ENCODE data around the gene PHF21B.

PHF21B gene

DNA sequence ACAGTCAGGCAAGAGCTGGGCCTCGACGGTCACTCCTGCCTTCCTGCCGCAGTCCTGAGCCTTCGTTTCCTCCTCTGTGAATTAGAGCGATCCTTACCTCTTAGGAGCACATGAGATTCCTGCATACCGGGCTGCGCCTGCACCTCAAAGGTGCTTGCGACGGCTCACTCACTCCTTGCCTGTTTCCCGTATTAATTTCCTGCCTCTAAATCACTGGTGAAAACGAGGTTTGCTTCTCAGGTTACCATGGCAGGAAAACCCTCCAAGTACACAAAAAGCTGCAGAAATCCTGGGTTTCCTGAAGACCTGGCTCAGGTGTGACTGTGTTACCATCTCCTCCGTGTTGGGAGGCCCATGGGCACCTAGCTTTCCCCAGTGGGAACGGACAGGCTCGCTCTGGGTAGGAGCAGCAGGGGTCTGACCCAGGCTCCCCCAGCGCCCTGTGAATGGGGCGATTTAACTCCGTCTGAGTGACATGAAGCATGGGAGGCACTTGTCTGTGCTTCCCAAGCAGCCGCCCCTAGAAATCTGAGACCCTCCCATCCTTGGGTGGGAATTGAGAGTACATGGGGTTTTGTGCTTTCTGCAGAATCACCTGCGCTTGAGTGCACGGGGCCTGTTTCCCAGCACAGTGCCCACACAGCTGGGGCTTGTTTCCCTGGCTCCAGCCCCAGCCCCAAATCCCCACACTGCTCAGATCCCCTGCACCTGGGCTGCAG, 64.8 kb downstream of the PHF21B start:
- no peak overlapping the region for H3K27ac Mint-ChIP-seq (ENCODE audit: low read depth)
- H3K36me3 Mint-ChIP-seq (ENCODE audit: insufficient read depth): no peaks in the 10 kb centered on the region
- DNase-seq (ENCODE audit: low spot score in 2 of 2) (no peak), ATAC-seq (replicated peaks; ENCODE audit: extremely low read depth, poor library complexity, severe bottlenecking) (no peak)
- no peak overlapping the region for H3K4me3 Mint-ChIP-seq
- no peaks in the 10 kb centered on the region for H3K4me1 Mint-ChIP-seq
- peaks cover 19% of the 10 kb centered on the region for H3K27me3 Mint-ChIP-seq
- no peaks in the 10 kb centered on the region for H3K9me3 Mint-ChIP-seq

DNA sequence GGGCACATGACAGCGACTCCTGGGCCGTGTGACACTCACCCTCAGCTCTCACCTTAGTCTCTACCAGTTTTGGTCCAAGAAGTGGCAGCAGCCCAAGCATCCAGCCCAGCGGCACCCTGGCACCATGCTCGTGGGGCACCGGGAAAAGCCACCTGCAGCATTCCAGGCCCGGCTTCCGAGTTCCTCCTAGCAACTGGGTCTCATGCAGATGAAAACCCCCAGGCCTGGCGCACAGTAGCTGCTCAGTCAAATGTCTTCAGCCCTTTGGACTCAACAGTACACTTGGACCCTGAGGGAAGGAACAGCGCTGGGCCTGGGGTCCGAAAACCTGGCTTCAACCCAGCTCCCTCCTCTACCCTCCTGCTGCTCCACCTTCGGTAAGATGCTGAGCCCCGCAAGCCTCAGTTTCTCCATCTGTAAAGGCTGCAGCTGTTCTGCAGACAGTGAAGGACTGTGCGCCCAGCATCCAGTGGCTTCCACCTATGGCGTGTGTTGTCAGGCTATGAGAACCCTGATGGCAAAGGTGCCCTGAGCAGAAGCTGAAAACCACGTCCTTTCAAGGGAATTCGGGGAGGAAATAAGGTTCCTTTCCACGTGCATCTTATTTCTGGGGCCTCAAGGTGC, 66.0 kb downstream of the PHF21B start:
- Mint-ChIP-seq H3K27me3 (peaks cover 26% of the 10 kb centered on the region), H3K36me3 (ENCODE audit: insufficient read depth) (peaks cover 2% of the 10 kb centered on the region), H3K27ac (ENCODE audit: low read depth) (no peak overlapping the region), H3K4me3 (no peak overlapping the region), H3K4me1 (no peaks in the 10 kb centered on the region), H3K9me3 (no peaks in the 10 kb centered on the region)
- ATAC-seq (replicated peaks; ENCODE audit: extremely low read depth, poor library complexity, severe bottlenecking): no peak
- no peak for DNase-seq (ENCODE audit: low spot score in 2 of 2)

DNA sequence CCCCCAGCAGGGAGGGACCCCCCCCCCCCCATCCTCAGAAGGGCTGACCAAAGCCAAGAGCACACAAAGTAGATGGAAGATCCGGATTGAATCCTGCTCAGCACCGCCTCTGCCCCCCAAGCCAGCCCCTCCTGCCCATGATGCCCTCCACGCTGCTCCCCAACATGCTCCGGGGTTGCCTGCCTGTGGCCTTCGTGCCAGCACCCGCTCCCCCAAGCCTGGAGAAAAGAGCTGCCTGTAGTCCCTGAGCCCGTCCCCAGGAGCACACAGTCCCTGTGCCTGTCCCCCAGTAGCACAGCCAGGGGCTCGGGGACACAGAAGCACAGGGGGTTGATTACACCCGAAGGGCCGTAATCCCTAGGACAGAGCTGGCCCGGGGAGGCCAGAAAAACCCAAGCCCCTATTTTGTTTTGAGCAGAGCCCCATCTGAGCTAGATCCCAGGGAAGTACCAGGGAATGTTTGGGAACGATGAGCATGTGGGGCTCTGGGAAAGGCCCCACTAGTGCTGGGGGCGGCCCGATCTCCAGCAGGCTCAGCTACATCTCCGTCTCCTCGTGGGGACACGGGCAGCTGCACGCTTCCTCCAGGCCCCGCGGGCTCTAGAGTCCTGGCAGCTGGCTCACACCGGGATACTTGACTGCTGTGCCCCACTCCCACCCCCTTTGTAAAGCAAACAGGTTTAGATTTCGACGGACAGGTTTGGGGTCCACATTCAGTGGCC, 66.7 kb downstream of the PHF21B start:
- Mint-ChIP-seq H3K36me3 (ENCODE audit: insufficient read depth) (peaks cover 2% of the 10 kb centered on the region), H3K4me1 (no peaks in the 10 kb centered on the region), H3K27me3 (peaks cover 33% of the 10 kb centered on the region), H3K4me3 (no peak overlapping the region), H3K9me3 (no peaks in the 10 kb centered on the region), H3K27ac (ENCODE audit: low read depth) (no peak overlapping the region)
- ATAC-seq (replicated peaks; ENCODE audit: extremely low read depth, poor library complexity, severe bottlenecking) (no peak), DNase-seq (ENCODE audit: low spot score in 2 of 2) (no peak)

DNA sequence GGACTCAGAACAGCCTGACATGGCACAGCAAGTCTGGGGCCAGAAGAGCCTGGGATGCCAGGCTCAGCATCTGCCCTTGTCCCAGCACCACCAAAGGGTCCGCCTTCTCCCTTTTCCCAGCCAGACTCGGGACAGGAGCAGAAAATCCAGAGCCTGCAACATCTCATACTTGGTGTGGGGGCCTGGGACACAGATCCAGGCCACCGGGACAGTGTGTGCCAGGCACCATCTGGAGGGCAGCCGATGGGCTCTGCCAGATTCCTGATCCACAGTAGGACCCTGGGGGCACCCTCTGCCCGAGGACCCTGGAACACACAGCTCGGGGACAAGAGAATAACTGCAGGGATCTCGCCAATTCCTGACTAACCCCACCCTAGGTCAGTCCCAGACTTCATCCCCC, 67.7 kb downstream of the PHF21B start:
- H3K4me3 Mint-ChIP-seq: no peak overlapping the region
- H3K27ac Mint-ChIP-seq (ENCODE audit: low read depth): no peak overlapping the region
- no peak for ATAC-seq (replicated peaks; ENCODE audit: extremely low read depth, poor library complexity, severe bottlenecking)
- no peaks in the 10 kb centered on the region for H3K4me1 Mint-ChIP-seq
- H3K9me3 Mint-ChIP-seq: no peaks in the 10 kb centered on the region
- peaks cover 33% of the 10 kb centered on the region for H3K27me3 Mint-ChIP-seq
- no peak for DNase-seq (ENCODE audit: low spot score in 2 of 2)
- peaks cover 2% of the 10 kb centered on the region for H3K36me3 Mint-ChIP-seq (ENCODE audit: insufficient read depth)

DNA sequence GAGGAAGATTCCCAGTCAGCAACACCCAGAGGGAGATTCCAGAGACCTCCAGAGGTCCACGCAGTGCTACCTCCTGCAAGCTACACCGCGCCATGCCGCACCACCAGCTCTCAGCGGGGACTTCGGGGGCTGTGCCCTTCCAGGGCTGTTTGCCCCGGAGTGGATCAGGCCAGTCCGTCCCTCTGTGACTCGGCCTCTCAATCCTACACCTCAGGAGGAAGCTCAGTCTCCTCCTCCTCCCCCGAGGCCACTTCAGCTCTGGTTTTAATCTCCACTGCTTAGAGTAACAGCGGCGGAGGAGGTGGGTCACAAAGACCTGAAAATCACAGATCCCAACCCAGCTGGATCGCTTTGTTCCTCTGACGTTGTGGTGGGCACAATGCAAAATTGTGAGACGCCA, 68.6 kb downstream of the PHF21B start:
- ATAC-seq (replicated peaks; ENCODE audit: extremely low read depth, poor library complexity, severe bottlenecking): no peak
- Mint-ChIP-seq H3K27ac (ENCODE audit: low read depth) (no peak overlapping the region), H3K9me3 (no peaks in the 10 kb centered on the region), H3K4me1 (no peaks in the 10 kb centered on the region), H3K27me3 (peaks cover 33% of the 10 kb centered on the region), H3K36me3 (ENCODE audit: insufficient read depth) (peaks cover 2% of the 10 kb centered on the region), H3K4me3 (no peak overlapping the region)
- no peak for DNase-seq (ENCODE audit: low spot score in 2 of 2)

DNA sequence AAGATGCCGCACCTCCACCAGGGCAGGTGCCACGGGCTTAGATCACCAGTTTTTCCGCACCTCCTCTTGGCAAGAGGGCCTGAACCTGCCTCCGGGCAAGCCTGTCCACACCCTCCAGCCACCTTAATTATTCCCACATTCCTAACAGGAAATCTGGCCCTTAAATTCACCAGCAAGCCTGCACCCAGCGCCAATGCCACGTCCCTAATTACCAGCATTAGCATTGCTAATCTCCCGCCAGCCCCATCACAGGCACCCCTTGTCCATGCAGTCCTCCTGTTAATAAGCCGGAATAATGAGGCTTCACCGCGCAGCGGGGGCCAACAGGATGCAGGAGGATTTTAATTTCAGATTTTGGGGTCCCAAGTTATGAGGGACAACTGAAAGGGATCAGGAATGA, 69.7 kb downstream of the PHF21B start:
- Mint-ChIP-seq H3K4me1 (no peaks in the 10 kb centered on the region), H3K27me3 (peaks cover 33% of the 10 kb centered on the region), H3K9me3 (no peaks in the 10 kb centered on the region), H3K27ac (ENCODE audit: low read depth) (peak overlapping the region; percentile 34), H3K36me3 (ENCODE audit: insufficient read depth) (peaks cover 2% of the 10 kb centered on the region), H3K4me3 (no peak overlapping the region)
- DNase-seq (ENCODE audit: low spot score in 2 of 2) (no peak), ATAC-seq (replicated peaks; ENCODE audit: extremely low read depth, poor library complexity, severe bottlenecking) (no peak)

DNA sequence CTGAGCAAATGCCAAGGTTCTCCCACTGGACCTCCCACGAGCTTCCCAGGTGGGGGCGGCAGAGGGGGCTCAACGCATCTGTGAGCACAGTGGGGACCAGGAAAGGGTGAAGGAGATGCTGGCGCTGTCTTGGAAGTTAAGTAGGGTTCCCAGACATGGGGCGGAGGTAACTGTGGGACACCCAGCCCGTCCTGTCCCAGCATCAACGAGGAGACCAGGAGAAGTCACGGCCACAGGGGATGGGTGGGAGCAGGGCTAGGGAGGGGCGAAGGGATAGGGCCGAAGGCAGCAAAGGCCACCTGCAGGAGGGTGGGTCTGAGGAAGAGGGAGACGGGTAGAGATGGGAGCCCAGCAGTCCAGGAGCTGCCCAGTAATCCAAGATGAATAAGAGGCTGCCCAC, 70.4 kb downstream of the PHF21B start:
- no peak for ATAC-seq (replicated peaks; ENCODE audit: extremely low read depth, poor library complexity, severe bottlenecking)
- peaks cover 33% of the 10 kb centered on the region for H3K27me3 Mint-ChIP-seq
- H3K27ac Mint-ChIP-seq (ENCODE audit: low read depth): peak overlapping the region; percentile 34
- no peaks in the 10 kb centered on the region for H3K9me3 Mint-ChIP-seq
- H3K4me1 Mint-ChIP-seq: no peaks in the 10 kb centered on the region
- no peak overlapping the region for H3K4me3 Mint-ChIP-seq
- no peak for DNase-seq (ENCODE audit: low spot score in 2 of 2)
- H3K36me3 Mint-ChIP-seq (ENCODE audit: insufficient read depth): peaks cover 2% of the 10 kb centered on the region

DNA sequence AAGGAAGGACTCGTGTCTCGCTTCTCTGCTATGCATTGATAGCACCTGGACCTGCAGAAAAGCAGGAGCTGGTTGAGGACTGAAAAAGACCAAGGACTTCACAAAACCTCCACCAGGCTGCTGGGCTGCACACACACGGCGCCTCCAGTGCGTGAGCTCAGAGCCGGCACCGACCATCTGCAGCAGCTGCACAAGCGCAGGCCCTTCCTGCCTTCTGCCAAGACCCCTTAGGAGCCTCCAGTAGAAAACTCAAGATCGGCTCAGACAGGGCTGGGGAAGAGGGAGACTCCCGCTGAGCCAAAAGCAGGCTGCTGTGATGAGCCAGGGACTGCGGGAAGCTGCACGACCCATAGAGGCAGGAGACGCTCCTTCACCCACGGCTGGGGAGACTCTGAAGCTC, 70.9 kb downstream of the PHF21B start:
- Mint-ChIP-seq H3K27ac (ENCODE audit: low read depth) (no peak overlapping the region), H3K27me3 (peaks cover 29% of the 10 kb centered on the region), H3K9me3 (no peaks in the 10 kb centered on the region), H3K4me1 (no peaks in the 10 kb centered on the region), H3K36me3 (ENCODE audit: insufficient read depth) (peaks cover 2% of the 10 kb centered on the region), H3K4me3 (no peak overlapping the region)
- no peak for ATAC-seq (replicated peaks; ENCODE audit: extremely low read depth, poor library complexity, severe bottlenecking)
- no peak for DNase-seq (ENCODE audit: low spot score in 2 of 2)

DNA sequence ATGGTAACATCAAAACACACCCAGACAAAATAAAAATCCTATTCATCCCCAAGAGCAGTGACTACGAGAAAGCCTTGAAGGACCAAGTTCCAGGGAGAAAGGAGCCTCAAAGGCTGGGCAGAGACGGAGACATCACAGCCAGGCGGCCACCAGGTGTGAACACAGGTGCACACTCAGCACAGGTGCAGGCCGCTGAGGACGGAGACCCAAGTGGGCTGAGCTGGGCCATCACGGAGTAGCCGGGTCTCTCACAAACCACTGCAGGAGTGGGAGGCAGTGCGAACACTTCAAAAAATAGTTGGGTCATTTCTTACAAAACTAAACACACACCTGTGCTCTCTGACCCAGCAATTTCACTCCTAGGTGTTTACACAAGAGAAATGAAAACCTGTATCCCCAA, 72.6 kb downstream of the PHF21B start:
- Mint-ChIP-seq H3K4me3 (no peak overlapping the region), H3K4me1 (no peaks in the 10 kb centered on the region), H3K27me3 (peaks cover 24% of the 10 kb centered on the region), H3K36me3 (ENCODE audit: insufficient read depth) (peaks cover 2% of the 10 kb centered on the region), H3K9me3 (no peaks in the 10 kb centered on the region), H3K27ac (ENCODE audit: low read depth) (no peak overlapping the region)
- no peak for DNase-seq (ENCODE audit: low spot score in 2 of 2)
- no peak for ATAC-seq (replicated peaks; ENCODE audit: extremely low read depth, poor library complexity, severe bottlenecking)

DNA sequence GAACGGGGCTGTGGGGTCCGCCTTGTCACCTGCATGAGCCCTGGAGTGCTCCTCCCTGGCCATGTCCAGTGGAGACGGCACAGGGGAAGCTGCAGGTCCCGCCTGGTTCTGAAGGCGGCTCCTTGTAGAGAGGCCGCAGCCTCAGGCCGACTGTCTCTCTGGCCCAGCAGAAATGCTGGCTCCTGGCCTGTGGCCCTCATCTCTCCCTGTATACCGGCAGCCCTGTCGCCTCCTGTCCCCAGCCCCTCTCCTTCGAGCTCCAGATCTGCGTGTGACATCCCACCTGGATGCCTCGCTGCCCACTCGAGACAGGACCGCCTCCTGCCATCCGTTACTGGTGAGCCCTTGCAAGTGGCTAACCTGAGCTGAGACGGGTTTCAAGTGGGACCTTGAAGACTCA, 73.6 kb downstream of the PHF21B start:
- Mint-ChIP-seq H3K9me3 (no peaks in the 10 kb centered on the region), H3K27ac (ENCODE audit: low read depth) (no peak overlapping the region), H3K4me1 (no peaks in the 10 kb centered on the region), H3K4me3 (no peak overlapping the region), H3K36me3 (ENCODE audit: insufficient read depth) (peaks cover 2% of the 10 kb centered on the region), H3K27me3 (peaks cover 24% of the 10 kb centered on the region)
- no peak for DNase-seq (ENCODE audit: low spot score in 2 of 2)
- ATAC-seq (replicated peaks; ENCODE audit: extremely low read depth, poor library complexity, severe bottlenecking): no peak

DNA sequence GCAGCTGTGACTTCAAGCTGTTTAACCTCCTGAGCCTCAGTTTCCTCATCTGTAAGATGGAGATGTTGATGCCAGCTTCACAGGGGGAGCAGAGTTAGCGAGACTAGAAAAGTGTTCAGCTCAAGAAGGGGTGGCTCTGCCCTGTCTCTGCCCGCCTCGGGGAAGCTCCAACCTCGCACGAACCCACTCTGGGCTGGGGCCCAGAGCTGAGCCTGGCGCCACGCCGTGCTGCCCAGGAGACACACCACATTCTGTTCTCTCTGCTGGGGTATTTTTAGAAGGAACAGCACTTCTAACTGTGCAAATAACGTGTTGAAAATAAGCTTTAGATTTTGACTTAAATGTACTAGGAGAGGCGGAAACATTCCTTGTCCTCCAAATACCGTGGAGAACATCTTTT, 74.1 kb downstream of the PHF21B start:
- Mint-ChIP-seq H3K27me3 (peaks cover 21% of the 10 kb centered on the region), H3K4me1 (no peaks in the 10 kb centered on the region), H3K36me3 (ENCODE audit: insufficient read depth) (peaks cover 2% of the 10 kb centered on the region), H3K27ac (ENCODE audit: low read depth) (no peak overlapping the region), H3K9me3 (no peaks in the 10 kb centered on the region), H3K4me3 (no peak overlapping the region)
- no peak for ATAC-seq (replicated peaks; ENCODE audit: extremely low read depth, poor library complexity, severe bottlenecking)
- no peak for DNase-seq (ENCODE audit: low spot score in 2 of 2)

DNA sequence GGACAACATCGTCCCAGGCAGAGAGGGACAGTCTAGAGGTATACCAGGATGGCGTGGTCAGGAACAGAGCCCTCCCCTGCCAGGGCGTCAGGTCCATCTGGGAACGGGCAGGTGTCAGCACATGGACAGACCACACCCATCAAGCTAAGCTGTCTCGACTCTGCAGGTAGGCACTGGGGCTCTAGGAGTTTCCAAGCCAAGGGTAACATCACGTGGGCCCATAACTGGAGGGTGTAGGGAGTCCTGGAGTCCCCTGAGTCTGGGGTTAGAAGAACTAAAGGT, 75.4 kb downstream of the PHF21B start:
- Mint-ChIP-seq H3K36me3 (ENCODE audit: insufficient read depth) (peaks cover 3% of the 10 kb centered on the region), H3K4me3 (no peak overlapping the region), H3K4me1 (no peaks in the 10 kb centered on the region), H3K27me3 (peaks cover 13% of the 10 kb centered on the region), H3K9me3 (no peaks in the 10 kb centered on the region), H3K27ac (ENCODE audit: low read depth) (no peak overlapping the region)
- DNase-seq (ENCODE audit: low spot score in 2 of 2) (no peak), ATAC-seq (replicated peaks; ENCODE audit: extremely low read depth, poor library complexity, severe bottlenecking) (no peak)
